ENCODE data around the gene C18orf63.

Gene C18orf63

DNA sequence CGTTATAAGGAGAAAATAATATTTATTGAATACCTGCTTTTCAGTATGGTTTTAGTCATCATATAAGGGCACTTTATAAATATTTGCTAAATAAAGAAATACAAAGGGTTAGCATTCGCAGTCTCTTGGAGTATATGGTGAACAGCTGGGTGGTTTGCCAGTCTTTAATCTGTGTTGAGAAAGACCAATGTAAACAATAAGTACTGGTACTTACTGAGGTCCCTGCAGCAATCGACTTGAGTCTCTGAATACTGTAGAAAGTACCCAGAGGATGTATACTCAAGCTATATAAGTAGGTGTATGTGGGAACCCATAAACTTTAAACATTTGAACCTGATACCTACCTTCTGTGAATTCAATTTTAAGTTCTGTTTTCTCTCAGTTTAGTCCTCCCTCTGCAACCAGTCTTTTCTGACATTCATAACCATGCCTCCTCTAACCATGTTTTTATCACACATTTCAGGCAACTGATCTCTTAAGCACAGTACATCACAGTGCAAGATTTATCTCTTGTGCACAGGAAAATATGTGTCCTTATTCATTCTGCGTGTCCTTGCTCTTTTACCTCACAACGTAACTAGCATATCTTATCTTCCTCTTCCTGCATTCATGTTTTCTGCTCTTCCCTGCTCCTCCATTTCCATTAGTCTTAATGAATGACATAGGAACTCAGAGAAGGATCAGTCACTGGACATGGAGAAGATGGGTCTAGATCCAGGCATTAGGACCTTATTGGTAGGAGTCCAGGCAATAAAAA is 21.7 kb downstream of the C18orf63 start:
- Histone ChIP-seq H3K79me2 (ENCODE audit: control insufficient read depth, low read length) (no peaks in the 10 kb centered on the region), H3K4me2 (ENCODE audit: low read length) (no peak overlapping the region), H4K20me1 (ENCODE audit: control insufficient read depth, insufficient read depth, low read depth, low read length) (no peaks in the 10 kb centered on the region), H3K4me1 (ENCODE audit: control insufficient read depth, low read length) (peaks cover 27% of the 10 kb centered on the region), H3F3A (ENCODE audit: control insufficient read depth, insufficient read depth) (no peaks in the 10 kb centered on the region), H3K36me3 (ENCODE audit: control insufficient read depth, low read length) (no peaks in the 10 kb centered on the region), H3K9me2 (replicated peaks; ENCODE audit: control insufficient read depth, low read length) (no peaks in the 10 kb centered on the region), H3K27me3 (ENCODE audit: control insufficient read depth, low read length) (no peaks in the 10 kb centered on the region), H3K27ac (ENCODE audit: low read depth, low read length) (no peak overlapping the region), H3K9me3 (ENCODE audit: control insufficient read depth, insufficient read depth, low read length) (peaks cover 3% of the 10 kb centered on the region; the same call in 1 of the 2 replicates), H3K4me3 (ENCODE audit: low read length) (no peak overlapping the region)
- TF ChIP-seq, protein P1, sequence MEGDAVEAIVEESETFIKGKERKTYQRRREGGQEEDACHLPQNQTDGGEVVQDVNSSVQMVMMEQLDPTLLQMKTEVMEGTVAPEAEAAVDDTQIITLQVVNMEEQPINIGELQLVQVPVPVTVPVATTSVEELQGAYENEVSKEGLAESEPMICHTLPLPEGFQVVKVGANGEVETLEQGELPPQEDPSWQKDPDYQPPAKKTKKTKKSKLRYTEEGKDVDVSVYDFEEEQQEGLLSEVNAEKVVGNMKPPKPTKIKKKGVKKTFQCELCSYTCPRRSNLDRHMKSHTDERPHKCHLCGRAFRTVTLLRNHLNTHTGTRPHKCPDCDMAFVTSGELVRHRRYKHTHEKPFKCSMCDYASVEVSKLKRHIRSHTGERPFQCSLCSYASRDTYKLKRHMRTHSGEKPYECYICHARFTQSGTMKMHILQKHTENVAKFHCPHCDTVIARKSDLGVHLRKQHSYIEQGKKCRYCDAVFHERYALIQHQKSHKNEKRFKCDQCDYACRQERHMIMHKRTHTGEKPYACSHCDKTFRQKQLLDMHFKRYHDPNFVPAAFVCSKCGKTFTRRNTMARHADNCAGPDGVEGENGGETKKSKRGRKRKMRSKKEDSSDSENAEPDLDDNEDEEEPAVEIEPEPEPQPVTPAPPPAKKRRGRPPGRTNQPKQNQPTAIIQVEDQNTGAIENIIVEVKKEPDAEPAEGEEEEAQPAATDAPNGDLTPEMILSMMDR (IDR thresholded peaks at IDR 0.05; ENCODE audit: low read depth, low read length, poor library complexity, severe bottlenecking) = no peak
- no peak for TF ChIP-seq EZH2phosphoT487 (IDR thresholded peaks at IDR 0.05; ENCODE audit: borderline replicate concordance, low read length)

DNA sequence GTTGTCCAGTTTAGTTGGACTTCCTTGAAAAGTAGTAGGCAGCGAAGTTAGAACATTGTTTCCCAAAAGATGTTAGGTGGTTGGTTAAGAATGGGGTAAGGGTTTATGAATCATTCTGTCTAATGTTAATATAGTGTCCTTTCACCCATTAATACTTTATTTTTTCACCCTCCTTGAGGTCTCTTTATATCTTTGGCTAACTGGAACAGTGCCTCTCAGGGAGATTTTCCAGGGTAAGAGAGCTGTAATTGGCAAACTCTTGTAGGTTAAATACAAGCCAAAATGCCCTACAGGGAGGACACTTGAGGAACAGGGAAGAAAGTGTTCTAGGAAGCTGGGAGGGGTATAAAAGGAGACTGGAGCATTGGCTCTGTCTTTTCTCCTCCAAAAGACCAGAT is 22.3 kb downstream of the C18orf63 start:
- Histone ChIP-seq H3K27ac (ENCODE audit: low read depth, low read length) (no peak overlapping the region), H3K4me2 (ENCODE audit: low read length) (no peak overlapping the region), H4K20me1 (ENCODE audit: control insufficient read depth, insufficient read depth, low read depth, low read length) (no peaks in the 10 kb centered on the region), H3K9me3 (ENCODE audit: control insufficient read depth, insufficient read depth, low read length) (peaks cover 3% of the 10 kb centered on the region; the same call in 1 of the 2 replicates), H3K79me2 (ENCODE audit: control insufficient read depth, low read length) (no peaks in the 10 kb centered on the region), H3K9me2 (replicated peaks; ENCODE audit: control insufficient read depth, low read length) (no peaks in the 10 kb centered on the region), H3K27me3 (ENCODE audit: control insufficient read depth, low read length) (no peaks in the 10 kb centered on the region), H3K4me3 (ENCODE audit: low read length) (no peak overlapping the region), H3K4me1 (ENCODE audit: control insufficient read depth, low read length) (peaks cover 27% of the 10 kb centered on the region), H3K36me3 (ENCODE audit: control insufficient read depth, low read length) (no peaks in the 10 kb centered on the region), H3F3A (ENCODE audit: control insufficient read depth, insufficient read depth) (no peaks in the 10 kb centered on the region)
- TF ChIP-seq, protein P1 (IDR thresholded peaks at IDR 0.05; ENCODE audit: low read depth, low read length, poor library complexity, severe bottlenecking) = no peak
- no peak for TF ChIP-seq EZH2phosphoT487 (IDR thresholded peaks at IDR 0.05; ENCODE audit: borderline replicate concordance, low read length)

DNA sequence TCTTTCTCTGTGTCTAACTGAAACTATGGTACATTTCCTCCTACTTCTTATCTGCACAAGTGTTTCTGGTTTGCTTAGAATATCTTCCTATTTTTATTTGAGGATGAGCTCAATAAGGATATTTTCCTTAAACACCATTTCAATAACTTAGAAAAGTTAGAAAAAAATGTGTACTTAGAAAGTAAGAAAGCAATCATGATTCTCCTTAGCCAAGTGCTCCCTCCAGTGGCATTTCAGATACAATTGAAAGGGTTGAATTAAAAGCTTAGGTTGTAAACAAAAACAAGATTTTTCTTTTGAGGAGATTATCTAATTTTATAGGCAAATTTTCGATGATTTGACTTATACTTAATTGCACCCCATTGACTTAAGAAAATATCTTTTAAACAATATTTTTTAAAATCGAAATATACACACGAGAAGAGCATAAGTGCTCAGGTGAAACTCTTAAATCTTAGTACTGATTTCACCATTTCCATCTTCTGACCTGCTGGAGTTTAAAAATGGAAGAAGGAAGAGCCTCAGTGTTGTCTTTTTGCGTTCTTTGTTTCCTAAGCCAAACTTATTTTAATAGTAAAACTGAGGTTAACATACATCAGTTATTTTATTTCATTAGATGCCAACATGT is 26.9 kb downstream of the C18orf63 start:
- 0 out of 2 replicates have a peak, but pooled peaks cover 2% of the 10 kb centered on the region for H3K27me3 ChIP-seq (ENCODE audit: control insufficient read depth, low read length)
- no peak overlapping the region for H3K27ac ChIP-seq (ENCODE audit: low read depth, low read length)
- H3F3A ChIP-seq (ENCODE audit: control insufficient read depth, insufficient read depth) = no peaks in the 10 kb centered on the region
- TF ChIP-seq, protein P1 (IDR thresholded peaks at IDR 0.05; ENCODE audit: low read depth, low read length, poor library complexity, severe bottlenecking) = peak; percentile 58
- TF ChIP-seq EZH2phosphoT487 (IDR thresholded peaks at IDR 0.05; ENCODE audit: borderline replicate concordance, low read length) = no peak
- H3K9me3 ChIP-seq (ENCODE audit: control insufficient read depth, insufficient read depth, low read length) = no peaks in the 10 kb centered on the region
- no peak overlapping the region for H3K4me3 ChIP-seq (ENCODE audit: low read length)
- H3K4me2 ChIP-seq (ENCODE audit: low read length) = no peak overlapping the region
- peaks cover 13% of the 10 kb centered on the region for H3K4me1 ChIP-seq (ENCODE audit: control insufficient read depth, low read length)
- no peaks in the 10 kb centered on the region for H3K79me2 ChIP-seq (ENCODE audit: control insufficient read depth, low read length)
- H3K36me3 ChIP-seq (ENCODE audit: control insufficient read depth, low read length) = no peaks in the 10 kb centered on the region
- H4K20me1 ChIP-seq (ENCODE audit: control insufficient read depth, insufficient read depth, low read depth, low read length) = no peaks in the 10 kb centered on the region
- no peaks in the 10 kb centered on the region for H3K9me2 ChIP-seq (replicated peaks; ENCODE audit: control insufficient read depth, low read length)

Data from DOHH2 (cell line).